T-cell (primary cell): ENCODE measurements around the gene BATF3. TPM values are rescaled to one million over a fixed set of nuclear protein-coding genes. Genes with fewer than 3 reads are reported as not detected.
"Not testable (repeated sequence)": the region's sequence is repeated elsewhere in the genome, so short reads cannot be mapped to it uniquely, and the experiment has no call there.

Experiments
- ATAC-seq, 4 experiments: fragments of 200-7000 bp in 3 of 4; fragments of 150-1000 bp in 1 of 4; cut with Tn5 transposase; replicated peaks in 1 of 4; 1 replicate in 3 of 4; 2 replicates in 1 of 4; pipeline ENCODE4 v1.10.0; 2021; ENCODE audit warnings: moderate library complexity in 3 of 4, mild to moderate bottlenecking in 2 of 4, moderate number of reproducible peaks in 1 of 4
- CTCF ChIA-PET, 2 donors: fragments of 300-600 bp; sonication (Branson Sonifier 250); formaldehyde crosslinking; loops; one replicate each; lab custom pipeline; 2022; ENCODE audit warnings: antibody characterized with exemption in 2 of 2; lab: Charles Lee
- POLR2A ChIA-PET, 2 donors: fragments of 300-600 bp; sonication (Branson Sonifier 250); formaldehyde crosslinking; loops; one replicate each; lab custom pipeline; 2022; ENCODE audit warnings: antibody characterized with exemption in 2 of 2; lab: Charles Lee
- DNase-seq, 35 experiments: peaks; one replicate each; pipeline versions ENCODE4 v3.0.0 to v3.0.0-alpha.2; 2013 to 2023
- H3K27ac ChIP-seq: one replicate; pipeline ENCODE4 v1.5.1; 2013; ENCODE audit warnings: low read length
- H3K27me3 ChIP-seq, 2 experiments: replicated peaks in 1 of 2; 1 replicate in 1 of 2; 2 replicates in 1 of 2; pipeline versions ENCODE4 v1.6.1 to v1.7.0; 2013; ENCODE audit warnings: low read length in 1 of 2, mixed read lengths in 1 of 2; ENCODE audit not compliant: control insufficient read depth in 2 of 2, insufficient read depth in 2 of 2; ENCODE audit errors: extremely low read depth in 1 of 2
- H3K36me3 ChIP-seq, 2 donors: 1 replicate in 1 of 2; 2 replicates in 1 of 2; pipeline versions ENCODE4 v1.6.1 to v1.7.0; 2013; ENCODE audit warnings: low read length in 1 of 2; ENCODE audit not compliant: control insufficient read depth in 2 of 2, insufficient read depth in 1 of 2; ENCODE audit errors: extremely low read depth in 1 of 2
- H3K4me1 ChIP-seq, 2 experiments: 1 replicate in 1 of 2; 2 replicates in 1 of 2; pipeline versions ENCODE4 v1.6.1 to v1.7.0; 2013; ENCODE audit warnings: low read length in 2 of 2, mixed read lengths in 1 of 2; ENCODE audit not compliant: insufficient read depth in 2 of 2, control insufficient read depth in 1 of 2; ENCODE audit errors: extremely low read depth in 1 of 2
- H3K4me3 ChIP-seq, 2 donors: 1 replicate in 1 of 2; 2 replicates in 1 of 2; pipeline versions ENCODE4 v1.5.1 to v1.7.0; 2013; ENCODE audit warnings: mild to moderate bottlenecking in 2 of 2, low read length in 1 of 2, moderate library complexity in 1 of 2; ENCODE audit not compliant: control insufficient read depth in 1 of 2; ENCODE audit errors: extremely low read depth in 1 of 2
- H3K9me3 ChIP-seq: 2 replicates; pipeline ENCODE4 v1.7.0; 2013
- H3K27ac Mint-ChIP-seq, 2 donors: one replicate each; pipeline ENCODE4 v1.8.0; 2020 to 2021; ENCODE audit warnings: mild to moderate bottlenecking in 2 of 2, mixed read lengths in 2 of 2
- H3K27me3 Mint-ChIP-seq, 2 donors: one replicate each; pipeline ENCODE4 v1.8.0; 2021 to 2022; ENCODE audit warnings: mixed read lengths in 2 of 2
- H3K36me3 Mint-ChIP-seq: one replicate; pipeline ENCODE4 v1.8.0; 2021; ENCODE audit warnings: mixed read lengths
- H3K4me1 Mint-ChIP-seq, 3 donors: one replicate each; pipeline ENCODE4 v1.8.0; 2020 to 2022; ENCODE audit warnings: mixed read lengths in 3 of 3, mild to moderate bottlenecking in 1 of 3
- H3K4me3 Mint-ChIP-seq, 3 donors: one replicate each; pipeline ENCODE4 v1.8.0; 2020 to 2022; ENCODE audit warnings: mild to moderate bottlenecking in 3 of 3, mixed read lengths in 3 of 3, moderate library complexity in 3 of 3
- H3K9me3 Mint-ChIP-seq, 3 donors: one replicate each; pipeline ENCODE4 v1.8.0; 2020 to 2022; ENCODE audit warnings: mixed read lengths in 3 of 3
- WGBS: methylation state at CpG from one replicate; pipeline ENCODE4 v1.1.5; 2013; ENCODE audit warnings: missing lambda C conversion rate; ENCODE audit not compliant: insufficient coverage; 5-methylcytosine and 5-hydroxymethylcytosine counted together
- total RNA-seq, 35 experiments: library from RNA in 6 of 35; stranded (reverse) in 6 of 35; fragments of 120-200 nt in 1 of 35; gene quantifications; one replicate each; pipeline versions ENCODE4 v1.2.1 to v1.2.4 and lab custom pipeline; 2013 to 2026

The BATF3 gene
- total RNA-seq, 5 donors from 2014 or later (not counting 1 experiment from before 2014, with no cell fraction given) = 0.30 to 3.2 (median 2.1) TPM

DNA sequence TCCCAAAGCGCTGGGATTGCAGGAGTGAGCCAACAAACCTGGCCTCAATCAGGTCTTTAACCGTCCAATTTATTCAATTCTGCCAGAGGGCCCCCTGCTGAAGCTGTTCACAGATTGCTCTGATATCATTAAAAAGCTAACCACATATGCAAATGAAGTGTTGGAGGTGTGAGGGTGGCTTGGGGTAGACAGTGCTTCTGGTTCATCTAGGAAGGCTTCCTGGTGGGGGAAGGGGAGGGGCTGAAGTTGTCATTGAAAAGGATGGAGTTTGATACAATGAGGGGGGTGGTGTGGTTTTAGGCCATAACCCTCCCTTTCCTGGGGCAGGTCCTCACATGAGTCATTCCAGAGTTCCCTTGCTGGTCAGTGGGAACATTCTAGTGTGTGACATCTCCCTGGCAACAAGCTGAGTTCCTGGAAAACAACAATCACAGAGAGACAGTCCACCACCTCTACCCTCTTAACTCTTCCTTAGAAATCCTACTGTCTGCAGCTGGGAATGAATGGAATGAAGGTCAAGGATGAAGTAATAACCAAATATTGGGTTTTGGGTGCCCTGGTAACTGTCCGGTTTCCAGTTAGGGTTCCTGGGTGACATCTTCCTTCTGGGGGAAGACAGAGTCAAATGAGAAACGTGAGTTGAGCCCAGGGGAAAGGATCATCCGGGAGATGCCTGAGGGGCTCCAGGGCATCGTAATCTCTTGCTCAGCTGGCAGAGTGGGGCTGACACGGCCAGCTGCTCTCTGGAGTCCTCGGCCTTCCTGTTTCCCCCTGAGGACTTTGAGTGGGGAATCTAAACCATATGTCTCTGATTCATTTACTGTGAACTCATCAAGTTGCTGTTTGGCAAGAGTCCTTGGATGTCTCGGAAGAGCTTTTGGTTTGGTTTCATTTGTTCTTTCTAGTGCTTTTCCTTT is 32.2 kb downstream of the BATF3 start:
- no peaks in the 10 kb centered on the region for H3K9me3 Mint-ChIP-seq
- Histone ChIP-seq H3K9me3 (no peaks in the 10 kb centered on the region), H3K27me3 (peaks cover 0 to 14% of the 10 kb centered on the region in 2 experiments), H3K4me1 (peaks cover 0 to 16% of the 10 kb centered on the region in 2 experiments), H3K4me3 (no peak overlapping the region), H3K36me3 (no peaks in the 10 kb centered on the region), H3K27ac (no peak overlapping the region)
- no peak for ATAC-seq
- WGBS = 90% methylated on average over 2 of the region's 9 CpGs
- CTCF ChIA-PET = interaction anchor here (0.6 to 2.3 kb wide), 6 partner anchors 101 to 389 kb away, joined by 3 to 12 read pairs (median 6); no protein-coding TSS in a partner anchor
- peaks cover 9 to 12% of the 10 kb centered on the region in 2 donors for H3K27me3 Mint-ChIP-seq
- H3K27ac Mint-ChIP-seq = no peak overlapping the region
- DNase-seq = peak in 1 of 35 experiments; percentile 34
- no peak overlapping the region for H3K4me3 Mint-ChIP-seq
- H3K36me3 Mint-ChIP-seq = no peaks in the 10 kb centered on the region
- peaks cover 4 to 7% (median 7%) of the 10 kb centered on the region in 3 donors for H3K4me1 Mint-ChIP-seq
- POLR2A ChIA-PET = interaction anchor here (0.6 to 0.7 kb wide), 2 partner anchors 26 to 97 kb away, joined by 3 read pairs; no protein-coding TSS in a partner anchor

DNA sequence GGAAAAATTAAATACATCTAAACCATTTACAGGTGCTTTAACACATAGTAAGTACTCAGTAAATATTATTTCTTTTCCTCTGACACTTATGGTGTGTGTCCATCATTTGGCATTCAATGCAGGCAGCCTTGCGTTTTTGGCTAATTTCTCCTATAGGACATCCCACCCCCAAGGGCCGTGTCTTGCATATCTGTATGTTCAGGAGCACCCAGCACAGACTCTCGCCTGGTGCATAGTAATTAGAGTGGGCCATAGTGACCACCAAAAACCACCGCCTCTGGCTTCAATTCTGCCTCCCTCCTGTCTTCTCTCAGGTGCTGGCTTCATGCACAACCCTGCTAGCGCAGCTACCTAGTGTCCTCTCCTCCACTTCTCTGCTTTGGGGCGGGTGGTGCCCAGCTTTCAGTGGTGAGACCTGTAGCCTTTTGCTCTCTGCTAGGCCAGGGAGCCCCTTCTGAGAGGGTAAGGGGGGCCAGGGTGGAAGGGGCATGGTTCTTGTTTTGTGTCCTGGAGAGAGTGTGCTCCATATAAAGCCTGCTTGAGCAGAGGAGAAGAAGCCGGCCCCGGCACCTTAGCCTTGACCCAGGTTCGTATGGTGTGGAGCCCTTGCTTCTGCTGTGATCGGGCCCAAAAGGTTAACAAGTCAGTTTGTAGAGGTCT is 33.4 kb downstream of the BATF3 start:
- ChIA-PET POLR2A (no interaction called here), CTCF (interaction anchor here (0.5 to 2.7 kb wide), 6 partner anchors 72 to 329 kb away, joined by 3 to 16 read pairs (median 6); no protein-coding TSS in a partner anchor)
- WGBS = 88% methylated on average over 4 of the region's 10 CpGs
- Histone ChIP-seq H3K27ac (no peak overlapping the region), H3K4me3 (no peak overlapping the region), H3K4me1 (peaks cover 0 to 16% of the 10 kb centered on the region in 2 experiments), H3K9me3 (no peaks in the 10 kb centered on the region), H3K36me3 (no peaks in the 10 kb centered on the region), H3K27me3 (peaks cover 0 to 12% of the 10 kb centered on the region in 2 experiments)
- peak overlapping the region in 1 of 3 donors; percentile 79 for H3K4me3 Mint-ChIP-seq
- H3K9me3 Mint-ChIP-seq = no peaks in the 10 kb centered on the region
- DNase-seq = no peak
- ATAC-seq = no peak
- H3K36me3 Mint-ChIP-seq = no peaks in the 10 kb centered on the region
- H3K4me1 Mint-ChIP-seq = peaks cover 4 to 7% (median 7%) of the 10 kb centered on the region in 3 donors
- no peak overlapping the region for H3K27ac Mint-ChIP-seq
- peaks cover 8 to 9% of the 10 kb centered on the region in 2 donors for H3K27me3 Mint-ChIP-seq

DNA sequence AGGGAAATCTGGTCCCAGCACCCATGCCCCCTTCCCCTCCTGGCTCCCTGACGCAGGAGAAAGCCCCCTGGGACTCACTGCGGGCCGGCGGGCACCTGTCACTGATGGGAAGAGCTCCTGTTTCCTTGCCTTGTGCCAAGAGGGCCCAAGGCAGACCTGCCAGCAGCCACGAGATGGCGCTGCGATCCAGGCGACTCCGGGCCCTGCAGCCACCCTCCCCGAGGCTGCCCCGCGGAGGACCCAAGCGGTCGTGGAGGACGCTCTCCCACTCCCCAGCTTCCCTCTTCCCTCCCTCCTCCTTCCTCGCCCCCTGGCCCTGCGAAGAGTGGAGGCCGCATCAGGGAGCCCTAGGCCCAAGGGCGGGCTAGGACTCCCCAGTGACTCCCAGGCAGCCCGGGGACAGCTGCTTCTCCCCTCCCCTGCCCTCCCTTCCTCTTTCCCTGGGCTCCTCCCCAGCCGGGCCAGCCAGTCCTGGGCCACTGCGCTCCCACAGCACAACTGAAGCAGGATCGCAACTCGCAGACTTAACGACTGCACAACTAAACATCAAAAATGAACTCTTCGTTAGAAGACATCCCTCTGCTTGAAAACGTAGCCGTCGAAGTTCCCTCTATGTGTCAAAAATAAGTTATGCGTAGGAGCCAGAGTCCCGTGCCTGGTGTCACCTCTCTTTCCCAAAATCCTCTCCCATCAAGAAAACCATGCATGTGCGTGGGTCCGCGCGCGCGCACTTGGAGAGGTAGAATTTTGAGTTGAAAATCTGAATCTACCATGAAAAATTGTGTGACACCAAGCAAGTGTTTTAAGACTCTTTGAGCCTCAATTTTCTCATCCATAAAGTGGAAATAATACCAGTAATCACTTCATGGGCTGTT is 34.2 kb downstream of the BATF3 start:
- Histone ChIP-seq H3K27me3 (peaks cover 0 to 12% of the 10 kb centered on the region in 2 experiments), H3K27ac (no peak overlapping the region), H3K36me3 (no peaks in the 10 kb centered on the region), H3K4me3 (peak overlapping the region; percentile 43 to 55), H3K4me1 (peaks cover 0 to 16% of the 10 kb centered on the region in 2 experiments), H3K9me3 (no peaks in the 10 kb centered on the region)
- Mint-ChIP-seq H3K27me3 (peaks cover 4 to 6% of the 10 kb centered on the region in 2 donors), H3K36me3 (no peaks in the 10 kb centered on the region), H3K4me3 (peak overlapping the region; percentile 68 to 79 (median 77)), H3K9me3 (no peaks in the 10 kb centered on the region), H3K27ac (no peak overlapping the region), H3K4me1 (peaks cover 4 to 7% (median 7%) of the 10 kb centered on the region in 3 donors)
- ATAC-seq (peak; percentile 96 to 97 (median 97)), DNase-seq (peak; percentile 40 to 85 (median 68))
- WGBS = 9% methylated on average over 27 of the region's 37 CpGs
- CTCF ChIA-PET = interaction anchor here (0.5 to 2.7 kb wide), 34 partner anchors 10 to 985 kb away, joined by 3 to 21 read pairs (median 4); partner anchors contain the start of genes DTL (in 1 of the 2) and INTS7 (in 1 of the 2)
- POLR2A ChIA-PET = interaction anchor here in 1 of 2 donors (0.5 kb wide), 1 partner anchor 239 kb away, joined by 7 read pairs; no protein-coding TSS in a partner anchor

DNA sequence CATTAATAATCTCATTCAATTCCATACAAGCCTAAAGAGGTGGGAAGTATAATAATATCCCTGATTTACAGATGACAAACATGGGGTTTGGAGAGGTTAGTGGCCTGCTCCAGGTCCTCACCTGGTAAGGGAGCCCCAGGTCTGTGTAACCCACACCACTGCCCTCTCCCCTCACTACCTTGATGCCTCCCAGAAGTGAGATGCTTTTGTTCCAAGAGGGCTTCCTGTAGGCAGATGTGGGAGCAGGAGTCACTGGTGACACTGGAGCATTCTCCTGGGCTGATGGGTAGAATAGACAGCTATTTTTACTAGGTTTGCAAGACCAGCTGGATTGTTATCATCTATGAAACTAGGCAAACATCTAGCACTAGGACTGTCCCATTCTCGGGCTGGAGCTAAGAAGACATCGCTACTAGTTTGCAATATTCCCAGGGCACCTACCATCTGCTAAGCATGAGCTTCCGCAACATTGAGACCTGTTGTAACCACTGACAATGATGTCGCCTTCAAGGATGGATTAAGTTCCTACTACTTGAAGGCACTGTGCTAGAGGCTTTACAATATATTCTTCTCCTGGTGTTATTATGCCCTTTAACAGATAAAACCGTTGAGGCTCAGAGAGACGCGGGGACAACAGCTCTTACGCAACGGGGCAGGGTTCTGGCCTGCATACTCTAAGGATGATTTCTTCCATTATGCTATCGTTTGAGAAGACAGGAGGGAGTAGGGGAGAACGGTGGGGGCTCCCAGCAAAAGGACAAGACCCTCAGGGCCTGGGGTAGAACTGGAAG is 35.0 kb downstream of the BATF3 start:
- Mint-ChIP-seq H3K27ac (no peak overlapping the region), H3K4me1 (peaks cover 4 to 7% (median 7%) of the 10 kb centered on the region in 3 donors), H3K9me3 (no peaks in the 10 kb centered on the region), H3K36me3 (no peaks in the 10 kb centered on the region), H3K27me3 (peaks cover 3 to 4% of the 10 kb centered on the region in 2 donors), H3K4me3 (peak overlapping the region in 1 of 3 donors; percentile 79)
- DNase-seq (no peak), ATAC-seq (peak in 1 of 4 experiments; percentile 21)
- H3K4me3 ChIP-seq = no peak overlapping the region
- peaks cover 0 to 16% of the 10 kb centered on the region in 2 experiments for H3K4me1 ChIP-seq
- H3K36me3 ChIP-seq = no peaks in the 10 kb centered on the region
- H3K27me3 ChIP-seq = peaks cover 0 to 8% of the 10 kb centered on the region in 2 experiments
- H3K27ac ChIP-seq = no peak overlapping the region
- no peaks in the 10 kb centered on the region for H3K9me3 ChIP-seq
- CTCF ChIA-PET = interaction anchor here (0.5 to 2.7 kb wide), 33 partner anchors 9 to 984 kb away, joined by 3 to 21 read pairs (median 4); partner anchors contain the start of genes DTL (in 1 of the 2) and INTS7 (in 1 of the 2)
- POLR2A ChIA-PET = interaction anchor here in 1 of 2 donors (0.5 kb wide), 1 partner anchor 238 kb away, joined by 7 read pairs; no protein-coding TSS in a partner anchor
- WGBS = 84% methylated on average over 4 of the region's 11 CpGs

DNA sequence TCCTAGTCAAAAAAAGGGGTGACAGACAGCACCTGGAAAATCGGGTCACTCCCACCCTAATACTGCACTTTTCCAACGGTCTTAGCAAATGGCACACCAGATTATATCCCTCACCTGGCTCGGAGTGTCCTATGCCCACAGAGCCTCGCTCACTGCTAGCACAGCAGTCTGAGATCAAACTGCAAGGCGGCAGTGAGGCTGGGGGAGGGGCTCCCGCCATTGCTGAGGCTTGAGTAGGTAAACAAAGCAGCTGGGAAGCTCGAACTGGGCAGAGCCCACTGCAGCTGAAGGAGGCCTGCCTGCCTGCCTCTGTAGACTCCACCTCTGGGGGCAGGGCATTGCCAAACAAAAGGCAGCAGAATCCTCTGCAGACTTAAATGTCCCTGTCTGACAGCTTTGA is 41.4 kb downstream of the BATF3 start:
- H3K36me3 Mint-ChIP-seq, H3K9me3 Mint-ChIP-seq, CTCF ChIA-PET, H3K4me1 Mint-ChIP-seq, POLR2A ChIA-PET, H3K27ac Mint-ChIP-seq, H3K36me3 ChIP-seq, H3K4me3 Mint-ChIP-seq, H3K4me1 ChIP-seq, H3K4me3 ChIP-seq, ATAC-seq, H3K9me3 ChIP-seq, DNase-seq, H3K27ac ChIP-seq: not testable (repeated sequence)
- 80% methylated on average over 3 of the region's 7 CpGs for WGBS
- H3K27me3 Mint-ChIP-seq = peaks cover 17 to 25% of the 10 kb centered on the region in 2 donors
- peaks cover 0 to 11% of the 10 kb centered on the region in 2 experiments for H3K27me3 ChIP-seq
